GM12872 (cell line): ENCODE measurements around the gene RHOC.

ENCODE experiments used
- CTCF ChIP-seq: IDR thresholded peaks from 3 replicates; pipeline ENCODE4 v1.5.1; 2011; ENCODE audit warnings: low read depth, mild to moderate bottlenecking, low read length, moderate library complexity; ENCODE audit not compliant: insufficient read depth

Gene RHOC

GRCh38 chr1:112688781-112689193 lies 18.1 kb downstream of the RHOC start:
- TF ChIP-seq CTCF, result no peak

DNA sequence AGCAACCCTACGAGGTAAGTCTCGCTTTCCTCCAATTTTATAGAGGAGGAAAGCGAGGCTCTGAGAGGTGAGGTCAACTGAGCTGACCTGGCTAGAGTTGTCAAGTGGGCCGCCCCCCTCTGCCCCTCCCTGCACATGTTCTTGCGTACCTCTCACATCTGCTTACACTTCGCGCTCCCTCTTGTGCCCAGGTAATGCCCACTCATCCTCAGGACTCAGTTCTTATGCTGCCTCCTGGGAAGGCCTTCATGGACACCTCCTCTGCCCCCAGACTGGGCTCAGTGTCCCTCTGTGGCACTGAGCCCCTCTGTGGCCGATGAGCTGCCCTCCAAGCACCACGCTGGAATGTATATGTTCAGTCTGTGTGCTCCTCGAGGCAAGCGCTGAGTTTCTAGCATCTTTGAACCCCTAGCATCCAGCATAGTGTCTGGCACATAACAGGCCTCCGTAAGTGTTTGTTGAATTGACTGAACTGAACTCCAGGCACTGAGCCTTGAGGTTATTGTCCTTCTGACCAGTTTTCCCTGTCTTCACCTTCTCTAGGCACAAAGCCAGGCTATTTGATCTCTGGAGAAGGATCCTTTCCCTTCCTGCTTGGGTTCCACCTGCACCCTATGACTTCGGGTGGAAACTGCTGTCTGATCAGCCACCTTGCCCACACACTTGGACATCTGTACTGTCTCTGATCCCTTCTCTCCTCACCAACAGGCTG lies 19.0 kb downstream of the RHOC start:
- TF ChIP-seq CTCF, result no peak

- TF ChIP-seq CTCF, result no peak
Measured at GRCh38 chr1:112687361-112687760, 19.6 kb downstream of the RHOC start.

DNA sequence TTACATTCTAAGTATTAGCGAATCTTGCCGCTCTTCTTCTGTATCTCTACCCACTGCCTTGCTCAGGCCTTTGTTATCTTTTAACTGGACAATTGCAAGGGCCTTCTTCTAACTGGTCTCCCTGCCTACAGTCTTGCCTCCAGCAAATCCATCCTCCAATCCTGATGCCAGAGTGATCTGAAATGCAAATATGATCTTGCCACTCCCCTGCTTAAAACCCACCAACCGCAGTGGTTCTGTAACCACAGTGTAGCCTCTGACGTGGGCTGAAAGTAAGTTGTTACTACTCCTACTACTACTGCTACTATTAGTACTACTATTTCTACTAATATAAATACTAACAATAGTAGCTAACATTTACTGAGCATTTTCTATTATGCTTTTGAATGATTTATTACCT lies 20.1 kb downstream of the RHOC start:
- TF ChIP-seq CTCF, result no peak

DNA sequence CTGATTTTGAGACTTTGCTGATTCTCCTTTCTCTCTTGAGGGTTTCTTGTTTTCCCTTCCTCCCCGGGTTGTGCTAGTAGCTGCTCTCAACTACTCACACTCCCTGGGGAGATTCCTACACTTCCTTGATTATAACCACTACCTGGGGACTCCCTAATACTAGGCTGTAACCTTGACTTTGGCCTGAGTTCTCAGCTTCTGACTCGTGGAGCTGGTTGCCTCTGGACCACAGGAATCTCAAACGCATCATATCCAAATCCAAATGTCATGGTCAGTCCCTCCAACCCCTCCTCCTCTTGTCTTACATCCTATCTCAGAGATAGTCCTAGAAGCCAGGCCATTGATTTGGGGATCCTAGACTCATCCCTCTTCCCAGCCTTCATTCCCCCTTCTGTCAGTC lies 20.5 kb downstream of the RHOC start:
- TF ChIP-seq CTCF, result no peak

GRCh38 chr1:112685913-112686312 lies 21.0 kb downstream of the RHOC start:
- no peak for TF ChIP-seq CTCF

DNA sequence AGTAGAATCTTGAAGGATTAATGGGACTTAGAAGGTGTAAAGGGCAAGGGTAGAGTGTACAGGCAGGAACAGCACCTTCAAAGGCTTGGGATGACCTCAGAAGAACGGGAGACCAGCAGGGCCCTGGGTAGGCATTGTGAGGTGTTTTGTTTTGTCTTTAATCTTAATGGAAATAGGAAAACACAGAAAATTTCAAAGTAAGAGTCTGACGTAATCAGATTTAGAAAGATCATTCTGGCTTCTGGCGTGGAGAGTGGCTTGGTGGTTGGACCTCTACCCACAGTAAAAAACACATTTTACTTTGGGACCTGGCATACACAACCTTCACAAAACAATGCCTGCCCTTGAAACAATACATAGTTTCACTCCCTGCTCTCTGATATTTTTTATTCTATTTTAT lies 28.3 kb downstream of the RHOC start:
- TF ChIP-seq CTCF, result no peak
